NCI-H1048 (cell line): ENCODE measurements around the gene LRRC46.

Experiments used
- DNase-seq: peaks from one replicate; lab custom pipeline; 2025; lab: John Stamatoyannopoulos, UW

Gene LRRC46

GRCh38 chr17:47831003-47831933 is at the start of gene LRRC46, which contains the start of gene MRPL10:
TSS of gene LRRC46 (plus strand) at chr17:47831670. CDS start at chr17:47831990, 320 bp downstream.
TSS of gene MRPL10 (minus strand) at chr17:47831541. CDS start at chr17:47831511, 30 bp downstream.
- peak; percentile 77 for DNase-seq

GRCh38 chr17:47785538-47786123 is 45.8 kb upstream of the LRRC46 start:
- DNase-seq: no peak

DNA sequence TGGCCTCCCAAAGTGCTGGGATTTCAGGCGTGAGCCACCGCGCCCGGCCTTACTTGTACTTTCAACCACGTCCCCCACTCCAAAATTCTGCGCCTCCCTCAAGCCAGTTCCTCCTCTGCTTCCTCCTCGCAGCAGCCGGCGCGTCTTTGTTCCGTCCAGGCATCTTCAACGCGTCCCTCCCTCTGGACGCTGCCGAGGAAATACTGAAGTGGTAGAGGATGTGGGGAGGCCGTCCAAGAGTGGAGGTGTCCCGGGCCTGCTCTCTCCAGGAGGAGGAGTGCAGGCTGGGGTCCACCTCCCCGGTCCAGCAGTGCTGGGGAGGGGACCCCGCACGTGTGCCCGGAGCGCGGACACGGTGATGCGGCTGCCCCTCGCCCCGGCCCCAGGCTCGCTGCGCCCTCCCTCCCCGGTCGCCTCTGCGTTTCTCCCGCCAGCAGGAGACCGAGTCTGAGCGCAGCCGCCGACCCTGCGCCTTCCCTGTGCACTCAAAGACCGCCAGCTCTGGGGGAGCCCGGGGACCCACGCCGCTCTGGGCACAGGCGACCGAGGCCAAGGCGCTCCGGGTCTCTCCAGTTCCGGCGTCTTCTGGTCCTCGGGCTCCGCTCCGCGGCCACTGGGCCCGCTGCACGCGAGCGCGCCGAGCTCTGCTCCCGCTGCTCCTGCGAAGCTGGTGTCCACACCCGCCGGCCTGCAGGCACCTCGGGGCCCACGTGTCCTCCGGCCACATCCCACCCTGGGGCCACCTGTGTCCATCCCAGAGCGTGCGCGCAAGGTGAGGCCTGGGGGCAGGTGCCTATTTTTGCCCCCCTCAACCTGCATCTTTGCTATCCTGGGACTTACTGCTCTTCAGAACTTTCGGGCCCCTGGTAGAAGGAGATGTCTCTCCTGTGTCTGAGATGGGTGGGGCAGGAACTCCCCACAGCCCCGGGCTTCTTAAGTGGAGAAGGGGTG is 41.6 kb upstream of the LRRC46 start:
- DNase-seq: no peak

- DNase-seq: no peak
Observed at GRCh38 chr17:47791025-47791424, 40.4 kb upstream of the LRRC46 start.

- DNase-seq: no peak
Observed at GRCh38 chr17:47792457-47792856, 39.0 kb upstream of the LRRC46 start.

DNA sequence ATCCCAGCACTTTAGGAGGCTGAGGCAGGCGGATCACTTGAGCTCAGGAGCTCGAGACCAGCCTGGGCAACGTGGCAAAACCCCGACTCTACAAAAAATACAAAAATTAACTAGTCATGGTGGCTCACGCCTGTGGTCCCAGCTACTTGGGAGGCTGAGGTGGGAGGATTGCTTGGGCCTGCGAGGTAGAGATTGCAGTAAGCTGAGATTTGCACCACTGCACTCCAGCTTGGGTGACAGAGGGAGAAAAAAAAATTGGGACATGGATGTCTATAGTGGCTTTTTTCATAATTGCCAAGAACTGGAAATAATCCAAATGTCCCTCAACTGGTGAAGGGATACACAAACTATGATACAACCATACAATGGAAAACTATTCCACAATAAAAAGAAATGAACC is 38.5 kb upstream of the LRRC46 start:
- DNase-seq: no peak

- DNase-seq: no peak
Observed at GRCh38 chr17:47797797-47798196, 33.7 kb upstream of the LRRC46 start.

DNA sequence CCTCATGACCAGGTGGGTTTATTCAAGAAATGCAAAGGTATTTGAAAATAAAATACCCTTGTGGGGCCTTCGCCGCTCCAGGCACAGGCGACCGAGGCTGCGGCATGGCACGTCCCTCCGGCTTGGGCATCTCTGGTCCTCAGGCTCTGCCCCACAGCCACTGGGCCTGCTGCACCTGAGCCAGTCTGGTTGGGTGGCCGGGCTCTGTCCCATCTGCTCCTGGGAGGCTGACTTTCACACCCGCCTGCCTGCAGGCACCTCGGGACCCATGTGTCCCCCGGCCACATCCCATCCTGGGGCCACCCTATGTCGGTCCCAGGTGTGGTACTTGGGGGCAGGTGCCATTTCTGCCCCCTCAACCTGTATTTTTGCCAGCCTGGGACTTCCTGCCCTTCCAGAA is 30.8 kb upstream of the LRRC46 start:
- DNase-seq: no peak

- no peak for DNase-seq
Observed at GRCh38 chr17:47801176-47801765, 30.2 kb upstream of the LRRC46 start.

- DNase-seq: no peak
Observed at GRCh38 chr17:47801906-47802305, 29.6 kb upstream of the LRRC46 start.

GRCh38 chr17:47802341-47803022 is 29.0 kb upstream of the LRRC46 start:
- no peak for DNase-seq

DNA sequence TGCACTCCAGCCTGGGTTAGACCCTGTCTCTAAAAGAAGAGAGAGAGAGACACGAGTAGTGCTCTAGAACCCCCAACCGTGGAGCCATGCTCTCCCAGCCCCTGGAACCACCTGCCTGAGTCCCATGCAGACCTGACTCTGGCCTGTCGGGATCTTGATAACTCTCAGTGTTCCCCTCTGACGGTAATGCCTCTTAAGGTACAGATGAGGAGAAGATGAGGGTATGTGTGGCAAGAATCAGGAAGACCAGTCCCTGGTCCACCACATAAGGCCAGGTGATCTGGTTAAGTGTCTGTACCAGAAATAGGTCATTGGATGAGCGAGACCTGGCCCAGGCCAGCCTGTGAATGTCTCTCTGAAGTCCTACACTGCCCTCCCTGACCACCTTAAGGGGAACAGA is 28.3 kb upstream of the LRRC46 start:
- DNase-seq: no peak

- DNase-seq: no peak
Observed at GRCh38 chr17:47803751-47804150, 27.7 kb upstream of the LRRC46 start.

DNA sequence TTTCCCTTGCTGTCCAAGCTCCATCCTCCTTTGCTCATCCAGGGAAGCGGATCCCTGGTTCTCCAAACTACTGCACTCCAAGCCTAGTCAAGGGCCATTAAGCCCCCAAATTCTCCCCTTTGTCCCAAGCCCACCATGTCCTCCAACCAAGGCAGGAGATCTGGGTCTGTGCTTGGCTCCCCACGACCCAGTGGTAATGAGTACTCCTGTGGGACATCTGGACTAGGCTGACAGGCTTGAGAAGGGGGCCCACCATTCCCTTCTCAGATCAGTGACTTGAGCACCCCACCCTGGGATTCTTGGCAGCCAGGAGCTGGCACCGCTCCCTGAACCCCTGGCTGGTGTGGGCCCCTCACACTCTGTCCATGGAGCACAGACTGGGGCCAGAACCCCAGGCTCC is 27.0 kb upstream of the LRRC46 start:
- no peak for DNase-seq

DNA sequence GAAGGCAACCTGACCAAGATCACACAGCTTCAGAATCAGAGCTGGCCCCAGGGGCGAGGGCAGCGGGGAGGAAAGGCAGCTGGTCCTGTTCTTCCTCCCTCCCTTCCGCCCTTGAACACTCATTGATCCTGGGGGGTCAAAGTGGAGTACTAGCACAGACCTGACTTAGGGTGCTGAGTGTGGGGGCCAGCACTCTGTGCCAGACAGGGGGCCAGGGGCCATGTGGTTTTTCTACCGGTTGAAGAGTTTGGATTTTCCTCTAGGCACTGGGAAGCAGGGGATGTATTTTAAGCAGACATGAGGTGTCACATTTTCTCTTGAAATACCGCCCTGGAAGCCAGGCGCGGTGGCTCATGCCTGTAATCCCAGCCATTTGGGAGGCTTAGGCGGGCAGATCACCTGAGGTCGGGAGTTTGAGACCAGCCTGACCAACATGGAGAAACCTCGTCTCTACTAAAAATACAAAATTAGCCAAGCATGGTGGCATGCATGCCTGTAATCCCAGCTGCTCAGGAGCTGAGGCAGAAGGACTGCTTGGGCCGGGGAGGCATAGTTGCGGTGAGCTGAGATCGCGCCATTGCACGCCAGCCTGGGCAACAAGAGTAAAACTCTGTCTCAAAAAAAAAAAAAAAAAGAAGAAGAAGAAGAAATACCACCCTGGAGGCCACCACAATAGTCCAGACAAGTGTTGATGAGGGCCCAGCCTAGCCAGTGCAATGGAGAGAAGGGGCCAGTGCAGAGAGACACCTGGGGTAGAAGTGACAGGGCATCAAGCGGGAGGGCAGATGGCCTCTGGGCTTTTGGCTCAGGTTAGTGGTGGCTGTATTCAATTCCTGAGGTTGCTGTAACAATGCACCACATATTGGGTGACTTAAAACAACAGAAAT is 25.2 kb upstream of the LRRC46 start:
- DNase-seq: no peak

- no peak for DNase-seq
Observed at GRCh38 chr17:47806913-47807255, 24.6 kb upstream of the LRRC46 start.

GRCh38 chr17:47807421-47807820 is 24.0 kb upstream of the LRRC46 start:
- no peak for DNase-seq

DNA sequence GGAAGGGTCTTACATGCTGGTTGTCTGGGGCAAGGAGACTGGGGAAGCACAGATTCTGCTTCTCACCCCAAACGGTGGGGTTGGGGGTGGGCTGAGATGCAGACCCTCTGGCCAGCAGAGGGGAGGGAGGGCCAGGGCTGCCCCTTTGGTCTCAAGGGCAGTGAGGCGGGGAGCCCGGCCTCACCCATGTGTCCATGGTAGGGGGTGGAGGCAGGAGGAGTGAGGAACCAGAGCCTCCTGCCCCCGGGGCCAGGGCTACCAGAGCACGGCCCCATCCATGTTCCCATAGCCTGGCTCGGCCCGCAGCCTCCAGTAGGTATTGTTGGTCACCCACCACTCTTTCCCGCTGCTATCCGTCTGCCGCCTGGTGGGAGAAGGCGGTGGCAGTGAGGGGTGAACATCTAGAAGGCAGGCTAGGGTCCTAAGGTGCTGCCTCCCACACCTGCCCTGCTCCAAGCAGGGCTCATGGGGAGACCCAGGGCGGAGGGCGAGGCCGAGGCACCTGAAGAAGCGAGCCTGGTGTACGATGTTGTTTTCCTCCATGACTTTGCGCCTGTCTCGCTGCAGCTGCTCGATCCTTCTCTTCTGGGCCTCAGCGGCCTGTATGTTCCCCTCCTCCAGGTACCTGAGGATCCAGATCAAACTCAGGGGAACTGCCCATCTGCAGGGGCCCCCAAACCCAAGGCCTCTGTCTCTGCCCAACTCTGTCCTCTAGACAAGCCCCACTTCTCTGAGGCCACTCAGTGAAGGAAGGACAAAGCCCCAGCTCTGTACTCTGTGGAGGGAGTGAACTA is 23.2 kb upstream of the LRRC46 start:
- no peak for DNase-seq

- no peak for DNase-seq
Observed at GRCh38 chr17:47808830-47809480, 22.5 kb upstream of the LRRC46 start.
